ENCODE results near the gene MAPK8IP2.

The MAPK8IP2 gene

DNA sequence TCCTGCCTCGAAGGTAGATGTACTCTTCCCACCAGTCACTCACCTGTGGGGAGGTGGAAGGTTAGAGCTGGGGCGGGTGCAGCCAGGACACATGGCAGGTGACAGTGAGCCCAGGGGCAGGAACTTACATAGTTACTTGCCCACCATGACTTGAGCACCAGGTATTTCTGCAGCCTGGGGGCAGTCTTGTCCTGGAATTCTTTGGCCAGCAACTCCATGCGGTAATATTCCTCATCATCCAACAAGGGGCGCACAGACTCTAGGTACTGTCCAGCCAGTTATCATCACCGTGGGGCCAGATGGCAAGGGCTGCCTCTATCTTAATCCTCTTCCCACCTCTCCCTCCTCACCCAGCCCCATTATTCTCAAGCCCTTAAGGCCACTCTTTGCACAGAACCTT is 24.5 kb upstream of the MAPK8IP2 start:
- peak; percentile 20 for DNase-seq

GRCh38 chr22:50576806-50577696 is 23.5 kb upstream of the MAPK8IP2 start:
- DNase-seq: no peak

- no peak for DNase-seq
Measured at GRCh38 chr22:50577697-50577986, 23.0 kb upstream of the MAPK8IP2 start.

DNA sequence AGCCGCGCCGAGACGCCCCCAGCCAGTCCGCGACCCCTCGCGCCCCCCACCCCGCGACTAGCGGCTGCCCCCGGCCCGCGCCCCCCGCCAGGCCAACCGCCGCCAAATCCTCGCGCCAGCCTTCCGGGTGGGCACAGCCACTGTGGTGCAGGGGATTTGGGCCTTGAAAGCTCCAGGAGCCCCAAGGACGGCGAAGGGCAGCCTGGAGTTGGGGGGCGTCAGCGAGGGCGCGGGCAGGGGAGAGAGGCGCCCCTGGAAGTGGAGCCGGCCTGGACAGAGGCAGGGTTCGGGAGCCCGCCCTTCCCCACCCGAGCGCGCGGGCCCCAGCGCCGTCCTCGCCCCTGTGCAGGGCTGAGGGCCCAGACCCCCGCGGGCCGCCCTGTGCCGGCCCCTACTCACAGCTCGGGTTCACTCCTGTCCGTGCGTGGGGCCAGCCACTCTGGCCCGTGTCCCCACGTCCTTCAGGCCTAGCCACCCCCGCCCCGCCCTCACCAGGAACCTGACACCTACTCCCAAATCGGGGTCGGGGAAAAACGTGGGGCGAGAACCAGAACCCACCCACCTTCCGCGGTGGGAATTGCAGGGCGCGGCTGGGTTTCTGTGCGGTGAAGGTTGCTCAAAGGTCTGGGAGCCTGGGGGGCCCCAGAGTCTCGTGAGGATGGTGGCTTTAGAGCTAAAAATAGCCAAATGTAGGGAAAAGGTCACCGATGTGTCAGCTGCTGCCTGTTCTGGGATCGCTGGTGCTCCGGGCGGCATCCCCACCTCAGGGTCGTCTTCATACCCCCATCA is 22.4 kb upstream of the MAPK8IP2 start, which contains the start of gene CPT1B:
Gene CPT1B (minus strand): TSS at position 441 of the 789 bp plus-strand sequence. CDS start 512 bp downstream, outside the sequence.
- DNase-seq: no peak

DNA sequence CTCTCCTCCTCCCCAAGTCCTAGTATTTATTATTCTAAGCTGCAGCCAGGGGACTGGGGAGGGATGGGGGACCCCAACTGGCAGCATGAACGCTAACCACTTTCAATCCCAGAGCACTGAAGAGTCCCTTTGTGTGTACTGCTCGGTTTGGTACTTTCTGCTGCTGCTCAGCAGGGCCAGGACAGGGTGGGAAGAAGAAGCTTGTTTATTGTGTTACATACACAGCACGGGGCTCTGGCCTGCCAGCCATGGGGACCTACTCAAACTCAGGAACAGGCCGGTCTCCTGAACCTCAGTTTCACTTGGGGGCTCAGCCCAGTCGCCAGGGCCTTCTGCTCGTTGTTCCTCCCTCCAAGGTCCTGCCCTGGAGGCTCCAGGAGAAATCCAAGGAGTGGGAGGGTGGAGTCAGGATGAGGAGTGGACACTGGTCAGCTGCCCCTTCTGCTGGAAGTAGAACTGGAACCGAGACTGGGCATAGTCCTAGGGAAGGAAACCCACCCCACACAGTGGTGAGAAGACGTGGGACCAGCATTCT is 21.8 kb upstream of the MAPK8IP2 start:
- DNase-seq: no peak

DNA sequence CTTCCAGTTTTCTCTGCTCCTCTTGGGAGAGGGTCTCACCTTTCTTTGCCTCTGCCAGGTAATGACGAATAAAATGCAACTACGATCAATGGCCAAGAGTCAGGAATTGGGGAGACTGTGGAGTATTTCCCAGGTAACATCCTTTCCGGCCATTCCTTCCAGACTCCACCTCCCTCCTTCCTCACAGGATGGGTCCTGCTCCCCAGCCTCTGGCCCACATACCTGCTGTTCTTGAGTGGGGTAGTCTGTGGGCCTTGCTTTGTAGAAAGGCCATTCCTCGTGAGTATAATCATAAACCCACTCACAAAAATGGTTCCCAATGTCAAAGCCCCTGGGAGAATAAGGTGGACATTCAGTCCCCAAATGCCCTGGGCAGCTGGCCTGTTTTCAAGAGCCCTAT is 20.8 kb upstream of the MAPK8IP2 start:
- DNase-seq: no peak

- no peak for DNase-seq
Measured at GRCh38 chr22:50581031-50581949, 19.3 kb upstream of the MAPK8IP2 start.

DNA sequence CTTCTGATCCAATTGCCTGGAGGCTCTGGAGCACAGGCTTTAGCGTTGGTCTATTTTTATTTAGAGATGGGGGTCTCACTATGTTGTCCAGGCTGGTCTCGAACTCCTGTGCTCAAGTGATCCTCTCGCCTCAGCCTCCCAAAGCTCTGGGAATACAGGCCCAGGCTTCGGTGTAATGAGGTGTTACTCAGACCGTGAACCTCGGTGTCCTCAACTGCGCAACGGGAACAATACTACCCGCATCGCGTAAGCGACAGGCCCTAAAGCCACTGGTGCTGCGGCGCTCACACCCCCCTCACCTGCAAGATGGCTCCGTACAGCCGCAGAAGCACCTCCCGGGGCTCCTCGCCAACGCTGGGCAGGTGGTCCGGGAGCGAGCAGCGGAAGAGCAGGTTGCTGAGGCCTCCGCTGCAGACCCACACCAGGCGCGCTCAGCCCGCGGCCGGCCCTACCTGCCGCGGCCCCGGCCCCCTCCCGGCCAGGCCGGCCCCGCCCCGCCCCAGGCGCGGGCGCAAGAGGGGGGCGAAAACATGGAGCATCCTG is 18.6 kb upstream of the MAPK8IP2 start:
- DNase-seq: peak; percentile 74

DNA sequence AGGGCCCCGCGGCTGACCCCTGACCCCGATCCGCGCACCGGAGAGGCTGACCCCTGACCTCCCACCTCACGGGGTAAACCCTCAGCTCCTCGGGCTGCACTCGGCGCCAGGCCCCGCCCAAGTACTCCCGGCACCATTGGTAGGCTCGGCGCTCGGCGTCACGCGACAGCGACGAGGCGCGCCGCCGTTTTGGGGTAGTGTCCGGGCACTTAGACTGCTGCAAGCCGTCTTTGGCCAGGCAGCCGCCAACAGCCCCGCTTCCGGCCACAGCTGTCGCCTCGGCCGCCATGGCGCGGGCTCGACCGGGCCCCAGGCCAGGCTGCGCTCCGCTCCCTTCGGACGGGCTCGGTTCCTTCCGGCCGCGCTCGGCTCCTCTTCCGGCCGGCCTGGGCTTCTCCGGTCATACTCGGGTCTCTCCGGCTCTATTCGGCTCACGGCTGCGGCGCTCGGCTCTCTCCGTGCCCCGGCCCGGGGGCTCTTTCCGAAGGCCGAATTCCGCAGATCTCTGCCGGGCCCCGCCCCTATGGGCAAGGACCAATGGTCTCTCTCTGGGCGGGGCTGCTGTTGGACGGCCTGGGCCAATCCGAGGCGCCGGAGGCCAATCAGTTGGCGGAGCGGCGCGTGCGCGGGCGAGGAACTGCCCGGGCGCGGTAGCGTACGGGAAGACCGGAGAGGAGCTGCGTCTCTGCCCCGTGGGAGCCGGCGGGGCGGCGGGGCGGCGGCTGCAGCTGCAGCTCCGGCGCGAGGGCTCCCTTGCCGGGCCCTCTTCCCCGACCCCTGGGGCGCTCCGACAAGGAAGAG is 17.9 kb upstream of the MAPK8IP2 start, which contains the start of gene CHKB:
Gene CHKB (minus strand): TSS at position 357 of the 801 bp plus-strand sequence. CDS start 68 bp downstream, at position 289.
- DNase-seq: peak; percentile 97

DNA sequence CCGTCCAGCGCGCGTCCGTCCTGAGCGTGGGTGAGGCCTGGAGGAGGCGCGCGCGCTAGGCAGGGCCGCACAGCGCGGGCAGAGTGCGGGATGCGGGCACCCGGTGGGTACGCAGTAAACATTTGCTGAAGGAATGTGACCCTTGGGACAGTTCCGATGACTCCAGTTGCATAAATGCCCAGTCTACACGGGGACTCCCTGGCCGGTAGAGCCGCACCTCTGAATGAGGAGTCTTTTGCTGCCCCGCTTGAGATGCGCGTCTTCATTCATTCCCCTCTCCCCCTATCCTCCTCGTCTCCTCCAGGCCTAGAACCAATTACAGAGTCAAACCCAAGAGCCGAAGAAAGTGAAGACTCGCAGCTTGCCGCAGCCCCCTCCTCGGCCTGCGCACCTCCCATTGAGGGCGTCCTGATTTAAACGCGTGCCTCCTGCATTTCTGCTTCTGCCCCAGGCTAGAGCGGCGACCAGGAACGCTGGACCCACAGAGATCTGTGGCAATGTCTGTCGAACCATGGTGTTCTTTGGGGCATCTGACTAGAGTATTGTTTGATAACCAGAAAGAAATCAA is 17.2 kb upstream of the MAPK8IP2 start:
- DNase-seq: no peak

DNA sequence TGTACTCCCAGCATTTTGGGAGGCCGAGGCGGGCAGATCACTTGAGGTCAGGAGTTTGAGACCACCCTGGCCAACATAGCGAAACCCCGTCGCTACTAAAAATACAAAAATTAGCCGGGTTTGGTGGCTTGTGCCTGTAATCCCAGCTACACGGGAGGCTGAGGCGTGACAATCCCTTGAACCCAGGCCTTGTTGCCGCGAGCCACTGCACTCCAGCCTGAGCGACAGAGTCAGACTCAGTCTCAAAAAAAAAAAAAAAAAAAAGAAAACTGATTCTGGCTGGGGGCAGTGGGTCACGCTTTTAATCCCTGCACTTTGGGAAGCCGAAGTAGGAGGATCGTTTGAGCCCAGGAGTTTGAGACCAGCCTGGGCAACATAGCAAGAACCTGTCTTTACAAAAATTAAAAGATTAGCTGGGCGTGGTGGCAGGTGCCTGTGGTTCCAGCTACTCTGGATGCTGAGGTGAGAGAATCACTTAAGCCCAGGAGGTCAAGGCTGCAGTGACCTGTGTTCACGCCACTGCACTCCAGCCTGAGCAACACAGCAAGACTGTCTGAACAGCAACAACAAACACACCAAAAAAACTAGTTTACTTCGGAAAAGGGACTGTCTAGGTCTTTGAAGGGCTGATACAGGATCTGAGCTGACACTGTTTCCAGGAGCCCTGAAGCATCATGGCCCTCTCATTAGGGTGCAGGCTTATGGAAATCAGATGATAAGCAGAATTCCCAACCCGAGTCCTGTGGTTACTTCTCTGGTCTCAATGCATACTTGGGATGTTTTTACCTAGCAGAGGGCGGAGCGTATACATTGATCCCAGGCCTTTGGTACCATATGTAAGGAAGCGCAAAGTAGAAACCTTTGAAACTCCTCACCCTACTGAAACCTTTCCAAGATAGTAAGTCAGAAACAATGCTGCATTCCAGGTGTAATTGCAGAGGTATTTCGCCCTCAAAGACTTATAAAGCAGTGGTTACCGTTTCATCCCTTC is 16.2 kb upstream of the MAPK8IP2 start:
- DNase-seq: no peak

DNA sequence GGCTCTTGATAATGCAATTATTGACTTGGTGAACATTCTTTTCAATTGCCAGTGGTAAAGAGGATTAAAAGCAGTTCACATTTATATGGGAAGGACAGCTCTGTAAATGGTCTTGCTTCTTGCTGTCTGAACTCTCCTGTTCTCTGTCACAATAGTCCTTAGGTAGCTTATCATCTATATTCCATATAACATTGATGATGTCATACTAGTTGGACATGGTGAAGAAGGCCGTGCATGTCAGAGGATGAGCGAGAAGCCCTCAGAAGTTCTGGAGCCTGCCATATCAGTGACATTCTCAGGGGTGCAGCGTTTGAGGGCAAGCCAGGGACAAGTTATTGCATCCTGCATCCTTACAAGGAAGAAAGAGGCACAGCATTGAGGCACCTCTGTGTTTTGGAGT is 15.4 kb upstream of the MAPK8IP2 start:
- no peak for DNase-seq

- no peak for DNase-seq
Measured at GRCh38 chr22:50585781-50586180, 14.8 kb upstream of the MAPK8IP2 start.

GRCh38 chr22:50586416-50586815 is 14.2 kb upstream of the MAPK8IP2 start:
- no peak for DNase-seq

DNA sequence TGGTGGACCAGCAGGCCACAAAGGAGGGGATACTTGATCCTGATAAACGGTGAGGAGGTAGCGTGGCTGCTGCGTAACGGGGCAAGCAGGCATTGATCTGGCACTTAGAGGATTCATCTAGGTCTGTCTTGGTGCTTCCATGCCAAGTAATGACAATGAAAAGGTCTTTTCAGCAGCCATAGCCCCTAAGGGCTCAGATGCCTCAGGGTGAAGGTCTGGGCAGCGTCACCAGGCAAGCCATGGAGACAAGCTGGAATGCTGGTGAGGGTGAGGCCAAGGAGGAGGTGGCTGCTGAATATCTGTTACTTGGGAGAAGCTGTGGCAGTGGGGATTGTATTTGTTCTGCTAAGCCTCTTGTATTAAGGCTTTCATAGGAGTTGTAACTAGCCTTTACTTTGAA is 13.2 kb upstream of the MAPK8IP2 start:
- DNase-seq: no peak

DNA sequence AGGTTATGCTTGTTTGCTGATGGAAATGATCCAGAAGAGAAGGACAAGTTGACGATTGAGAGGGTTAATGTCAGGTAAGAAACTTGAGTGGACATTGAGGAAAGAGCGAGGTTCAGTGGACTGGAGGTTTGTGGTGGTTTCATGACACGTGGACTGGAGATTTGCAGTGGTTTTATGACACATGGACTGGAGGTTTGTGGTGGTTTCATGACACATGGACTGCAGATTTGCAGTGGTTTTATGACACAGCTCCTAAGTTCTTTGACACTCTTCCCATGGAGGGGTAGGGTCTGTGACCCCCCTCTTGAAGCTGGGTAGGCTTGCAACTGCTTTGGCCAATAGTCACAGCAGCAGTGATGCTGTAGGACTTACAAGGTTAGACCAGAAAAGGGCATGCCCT is 5.4 kb upstream of the MAPK8IP2 start:
- no peak for DNase-seq

DNA sequence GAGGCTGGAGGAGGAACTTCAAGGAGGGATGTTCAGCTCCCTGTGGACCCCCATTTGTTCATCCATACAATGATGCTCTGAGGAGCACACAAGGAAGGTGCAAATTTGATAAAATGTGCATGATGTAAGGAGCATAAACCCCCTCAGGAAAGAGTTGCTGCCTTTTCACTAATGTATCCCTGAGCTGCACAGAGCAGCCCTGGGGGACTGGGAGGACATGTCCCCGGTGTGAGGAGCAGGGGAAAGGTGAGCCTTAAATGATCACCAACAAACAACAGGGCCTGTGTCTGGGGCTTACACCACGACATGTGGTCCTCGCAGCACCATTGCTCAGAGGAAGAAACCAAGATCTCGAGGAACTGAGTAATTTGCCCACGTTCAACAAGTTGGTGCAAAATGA is 3.5 kb upstream of the MAPK8IP2 start:
- DNase-seq: no peak

GRCh38 chr22:50599816-50600455 is 657 bp upstream of the MAPK8IP2 start:
- DNase-seq: peak; percentile 28

- peak; percentile 17 for DNase-seq
Measured at GRCh38 chr22:50600967-50601668, 525 bp downstream of the MAPK8IP2 start.

Data from NCI-H146 (cell line).